ENCODE results near the gene CFAP46. TPM values are rescaled to one million over a fixed set of nuclear protein-coding genes. Genes with fewer than 3 reads are reported as not detected.

CFAP46 gene
- total and polyA plus RNA-seq, 9 of the 15 experiments (the other 6 are each of a cell fraction or from before 2014, with no cell fraction given), result not detected

DNA sequence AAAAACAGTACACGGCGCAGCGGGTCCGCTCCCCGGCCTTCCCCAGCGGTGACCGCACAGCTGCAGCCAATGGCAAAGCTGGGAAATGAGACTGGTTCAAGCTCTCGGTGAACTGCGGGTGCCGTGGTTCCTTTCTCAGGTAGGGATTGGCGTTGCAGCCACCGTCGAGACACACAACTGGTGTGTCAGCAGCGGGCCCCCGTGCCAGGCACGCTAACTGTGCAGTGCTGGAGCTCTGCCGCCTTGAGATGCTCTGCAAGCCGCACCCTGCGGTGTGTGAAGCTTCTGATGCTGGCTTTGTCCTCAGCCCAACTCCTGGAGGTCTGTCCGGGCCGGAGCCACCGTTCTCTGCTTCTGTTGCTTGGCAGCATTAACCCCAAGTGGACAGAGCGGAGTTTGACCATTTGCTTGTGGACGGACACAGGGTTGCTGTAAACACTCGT, 135.8 kb downstream of the CFAP46 start:
- Histone ChIP-seq H2AFZ (ENCODE audit: low read depth, low read length) (no peak overlapping the region), H3K27me3 (ENCODE audit: control insufficient read depth in 2 of 2, insufficient read depth in 2 of 2, low read length in 2 of 2) (peaks cover 0 to 25% of the 10 kb centered on the region in 2 experiments; a peak in 2 of 5 replicates), H3K27ac (ENCODE audit: extremely low read depth, low read depth, low read length) (no peak overlapping the region), H3K9ac (ENCODE audit: insufficient read depth in 1 of 2, low read depth in 2 of 2, low read length in 2 of 2) (no peak overlapping the region), H3K9me3 (replicated peaks; ENCODE audit: control insufficient read depth, insufficient read depth, low read depth, low read length) (no peaks in the 10 kb centered on the region), H3K79me2 (ENCODE audit: control insufficient read depth, insufficient read depth, low read length) (no peaks in the 10 kb centered on the region), H4K20me1 (replicated peaks; ENCODE audit: control insufficient read depth, insufficient read depth, low read length) (no peaks in the 10 kb centered on the region), H3K4me2 (ENCODE audit: insufficient read depth, low read length) (no peak overlapping the region), H3K4me3 (no peak overlapping the region), H3K4me1 (replicated peaks in 1 of 2; ENCODE audit: control insufficient read depth in 2 of 2, insufficient read depth in 2 of 2, low read length in 2 of 2) (peaks cover 0 to 14% of the 10 kb centered on the region in 2 experiments; a peak in 2 of 5 replicates), H3K9me1 (ENCODE audit: control insufficient read depth, insufficient read depth, low read length) (no peaks in the 10 kb centered on the region), H3K36me3 (ENCODE audit: control insufficient read depth, insufficient read depth, low read length) (no peaks in the 10 kb centered on the region)
- BruUV-seq (replicated peaks), result no TSS peak
- ChIA-PET CTCF (ENCODE audit: low intra/inter-chr PET ratio) (no interaction called here), POLR2A (no interaction called here)
- peak in 1 of 4 experiments; percentile 36 for DNase-seq (ENCODE audit: extremely low read depth in 1 of 4, low spot score in 3 of 4)
- intact Hi-C loops (cut with micrococcal nuclease) (no loop called here), in situ Hi-C loops (cut with MboI) (no loop called here)
- no peak for FAIRE-seq
- 12% methylated on average over 18 of the region's 25 CpGs for WGBS (ENCODE audit: insufficient coverage, low coverage, missing lambda C conversion rate)
- TF ChIP-seq, protein P1, sequence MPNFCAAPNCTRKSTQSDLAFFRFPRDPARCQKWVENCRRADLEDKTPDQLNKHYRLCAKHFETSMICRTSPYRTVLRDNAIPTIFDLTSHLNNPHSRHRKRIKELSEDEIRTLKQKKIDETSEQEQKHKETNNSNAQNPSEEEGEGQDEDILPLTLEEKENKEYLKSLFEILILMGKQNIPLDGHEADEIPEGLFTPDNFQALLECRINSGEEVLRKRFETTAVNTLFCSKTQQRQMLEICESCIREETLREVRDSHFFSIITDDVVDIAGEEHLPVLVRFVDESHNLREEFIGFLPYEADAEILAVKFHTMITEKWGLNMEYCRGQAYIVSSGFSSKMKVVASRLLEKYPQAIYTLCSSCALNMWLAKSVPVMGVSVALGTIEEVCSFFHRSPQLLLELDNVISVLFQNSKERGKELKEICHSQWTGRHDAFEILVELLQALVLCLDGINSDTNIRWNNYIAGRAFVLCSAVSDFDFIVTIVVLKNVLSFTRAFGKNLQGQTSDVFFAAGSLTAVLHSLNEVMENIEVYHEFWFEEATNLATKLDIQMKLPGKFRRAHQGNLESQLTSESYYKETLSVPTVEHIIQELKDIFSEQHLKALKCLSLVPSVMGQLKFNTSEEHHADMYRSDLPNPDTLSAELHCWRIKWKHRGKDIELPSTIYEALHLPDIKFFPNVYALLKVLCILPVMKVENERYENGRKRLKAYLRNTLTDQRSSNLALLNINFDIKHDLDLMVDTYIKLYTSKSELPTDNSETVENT (CRISPR knock-in tag; IDR thresholded peaks at IDR 0.05), result no peak
- TF ChIP-seq CEBPG (CRISPR knock-in tag; IDR thresholded peaks at IDR 0.05) (no peak), CEBPG (tag; conservative IDR thresholded peaks at IDR 0.05 in 1 of 2, IDR thresholded peaks at IDR 0.05 in 1 of 2) (no peak)
- no peak; the same call in 2 of the 3 replicates for ATAC-seq
